NCI-H2196 treated with DMSO at 0.1 percent for 48 hours (cell line): Measurements from ENCODE around the gene C19orf81.

Source experiments
- DNase-seq: peaks from one replicate; lab custom pipeline; 2025; ENCODE audit not compliant: unreplicated experiment; lab: John Stamatoyannopoulos, UW

C19orf81 gene

DNA sequence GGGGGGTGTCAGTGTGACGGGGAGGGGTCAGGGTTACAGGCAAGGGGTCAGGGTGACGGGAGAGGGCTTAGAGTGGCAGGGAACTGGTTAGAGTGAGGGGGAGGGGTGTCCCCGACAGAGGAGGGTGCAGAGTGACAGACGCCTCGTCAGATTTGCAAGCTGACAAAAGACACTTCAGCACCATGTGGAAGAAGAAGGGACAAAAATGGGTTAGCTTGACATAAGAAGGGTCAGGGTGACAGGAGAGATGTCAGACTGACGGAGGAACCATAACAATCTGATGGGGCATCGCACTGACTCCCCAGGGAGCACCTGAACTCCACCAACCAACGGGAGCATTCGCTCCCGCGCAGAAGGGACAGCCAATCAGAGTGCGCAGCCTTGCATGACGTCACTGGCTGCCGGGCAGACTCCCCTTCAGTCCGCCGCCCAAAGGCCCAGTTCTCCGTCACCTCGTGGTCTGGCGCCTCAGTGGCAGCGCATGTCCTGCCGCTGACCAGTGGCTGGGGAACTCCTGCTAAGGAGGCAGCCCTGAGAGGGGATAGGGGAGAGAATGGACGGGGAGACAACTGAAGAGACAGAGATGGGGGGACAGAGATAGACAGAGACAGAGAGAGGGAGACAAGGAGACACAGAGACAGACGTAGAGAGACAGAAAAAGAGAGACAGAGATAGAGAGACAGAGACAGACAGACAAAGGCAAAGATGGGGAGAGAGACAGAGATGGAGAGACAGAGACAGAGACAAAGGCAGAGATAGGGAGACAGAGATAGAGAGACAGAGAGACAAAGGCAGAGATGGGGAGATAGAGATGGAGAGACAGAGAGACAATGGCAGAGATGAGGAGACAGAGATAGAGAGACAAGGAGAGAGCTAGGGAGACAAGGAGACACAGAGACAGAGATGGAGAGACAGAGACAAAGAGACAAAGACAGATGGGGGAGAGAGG lies 30.2 kb downstream of the C19orf81 start:
- DNase-seq = peak; percentile 79

DNA sequence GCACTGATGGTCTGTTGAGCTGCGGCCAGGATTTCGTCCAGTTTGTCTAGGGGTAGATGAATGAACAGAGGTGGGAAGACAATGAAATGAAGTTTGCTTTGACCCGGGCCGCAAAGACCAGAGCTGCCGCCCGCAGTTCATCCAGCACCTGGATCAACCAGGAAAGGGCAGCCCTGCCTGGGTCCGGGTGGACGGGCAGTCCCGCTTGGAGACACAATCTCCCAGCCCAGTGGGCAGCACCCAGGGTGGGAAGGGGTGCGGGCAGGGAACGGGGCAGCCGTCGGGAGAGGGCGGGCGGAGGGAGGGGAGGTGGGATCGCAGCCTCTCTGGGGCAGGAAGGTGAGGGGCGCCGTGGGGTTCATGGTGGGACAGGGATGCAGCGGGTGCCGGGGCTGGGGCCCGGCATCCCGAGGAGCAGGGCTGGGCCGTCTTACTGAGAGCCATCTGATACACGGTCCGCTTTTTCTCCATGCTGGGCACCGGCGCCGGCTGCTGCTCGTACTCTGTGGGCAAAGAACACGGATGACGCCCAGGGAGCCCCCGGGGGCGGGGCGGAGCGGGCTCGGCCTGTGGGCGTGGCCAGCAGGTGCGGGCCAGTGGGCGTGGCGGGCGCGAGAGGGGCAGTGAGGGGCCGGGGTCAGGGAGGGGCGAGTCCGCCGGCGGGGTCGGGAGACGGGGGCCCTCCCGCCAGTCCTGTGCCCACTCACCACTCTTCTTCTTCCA lies 37.2 kb downstream of the C19orf81 start:
- DNase-seq = no peak

DNA sequence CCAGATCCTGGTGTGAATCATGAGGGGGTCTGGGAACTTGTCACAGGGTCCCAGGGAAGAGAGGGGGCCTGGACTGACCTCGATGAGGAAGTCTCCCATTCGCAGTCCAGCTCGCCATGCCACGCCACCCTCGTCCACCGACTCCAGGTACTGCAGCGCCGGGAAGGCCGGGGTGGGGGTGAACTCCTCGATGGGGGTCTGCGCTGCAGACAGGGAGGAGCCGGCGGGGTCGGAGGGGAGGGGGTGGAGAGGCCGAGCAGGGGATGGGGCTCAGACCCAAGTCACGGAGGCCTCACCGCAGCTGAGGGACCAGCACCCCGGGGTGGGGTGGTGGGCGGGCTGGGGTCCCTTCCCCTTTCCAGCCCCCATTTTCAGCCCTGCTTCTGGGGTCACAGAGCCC lies 39.5 kb downstream of the C19orf81 start:
- no peak for DNase-seq

DNA sequence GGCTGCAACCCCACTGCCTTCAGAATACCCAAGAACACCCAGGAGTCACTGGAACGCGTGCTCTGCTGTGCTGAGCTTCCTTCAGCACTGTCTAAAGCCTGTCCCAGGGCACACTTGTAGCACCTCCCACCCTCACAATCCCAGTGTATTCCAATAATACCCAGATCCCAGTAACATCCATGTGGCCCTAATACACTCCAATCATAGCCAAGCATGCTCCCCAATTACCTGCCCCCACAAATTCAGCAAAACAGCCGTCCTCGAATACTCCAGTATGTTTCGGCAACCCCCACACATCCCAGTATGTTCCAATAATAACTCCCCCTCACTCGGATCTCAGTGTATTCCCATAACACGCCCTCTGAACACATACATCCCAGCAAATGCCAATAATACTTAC lies 41.2 kb downstream of the C19orf81 start:
- no peak for DNase-seq

DNA sequence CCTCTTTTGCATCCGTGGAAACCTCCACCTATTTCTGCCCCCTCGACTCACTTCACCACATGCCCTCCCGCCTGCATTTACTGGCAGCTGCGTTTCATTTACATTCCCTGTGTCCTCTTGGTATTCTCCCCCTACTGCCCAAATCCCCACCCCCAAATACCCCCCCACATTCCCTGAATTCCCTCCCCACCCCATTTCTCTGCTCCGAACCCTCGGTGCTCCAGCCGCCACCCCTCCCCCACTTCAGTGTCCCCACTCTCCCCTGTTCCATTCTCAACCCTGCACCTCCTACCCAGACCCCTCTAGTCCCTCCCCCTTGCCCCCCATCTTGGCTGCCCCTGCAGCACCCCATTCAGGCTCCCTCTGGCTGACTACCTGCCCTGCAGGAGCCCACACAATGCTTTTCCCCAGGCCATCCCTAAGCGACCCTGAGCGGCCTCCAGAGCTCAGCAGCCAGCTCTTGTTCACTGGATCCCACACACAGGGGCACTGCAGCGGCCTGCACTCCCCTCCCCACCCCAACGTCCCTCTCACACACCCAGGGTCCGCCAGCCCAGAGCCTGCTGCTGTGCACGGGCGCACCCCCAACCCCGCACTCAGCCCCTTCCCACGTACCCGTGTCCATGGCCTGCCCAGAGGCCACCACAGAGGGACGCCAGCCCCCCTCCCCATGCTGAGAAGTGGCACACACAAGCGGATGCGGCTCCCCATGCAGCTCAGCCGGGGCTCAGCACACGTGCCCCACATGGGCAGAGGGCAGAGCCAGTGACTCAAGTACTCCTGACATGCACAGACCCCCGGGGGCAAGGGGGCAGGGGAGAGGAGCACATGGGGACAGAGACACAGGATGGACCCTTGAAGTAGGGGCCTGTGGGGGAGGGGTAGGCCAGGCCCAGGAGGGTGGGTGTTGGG lies 44.1 kb downstream of the C19orf81 start:
- DNase-seq = no peak

DNA sequence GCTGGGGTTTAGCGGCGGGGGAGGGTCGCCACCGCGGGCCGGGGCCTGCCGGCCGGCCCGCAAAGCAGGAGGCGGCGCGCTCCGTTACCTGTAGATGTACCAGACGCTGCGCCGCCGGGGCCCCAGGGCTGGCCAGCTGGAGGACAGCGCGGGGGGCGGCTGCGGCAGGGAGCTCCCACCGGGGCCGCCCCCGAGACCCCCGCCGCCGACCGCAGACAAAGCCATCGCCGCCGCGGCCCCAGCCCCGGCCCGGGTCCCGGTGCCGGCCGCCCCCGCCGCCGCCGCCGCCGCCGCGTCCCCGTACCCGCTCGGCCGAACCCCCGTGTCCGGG lies 45.5 kb downstream of the C19orf81 start:
- no peak for DNase-seq

DNA sequence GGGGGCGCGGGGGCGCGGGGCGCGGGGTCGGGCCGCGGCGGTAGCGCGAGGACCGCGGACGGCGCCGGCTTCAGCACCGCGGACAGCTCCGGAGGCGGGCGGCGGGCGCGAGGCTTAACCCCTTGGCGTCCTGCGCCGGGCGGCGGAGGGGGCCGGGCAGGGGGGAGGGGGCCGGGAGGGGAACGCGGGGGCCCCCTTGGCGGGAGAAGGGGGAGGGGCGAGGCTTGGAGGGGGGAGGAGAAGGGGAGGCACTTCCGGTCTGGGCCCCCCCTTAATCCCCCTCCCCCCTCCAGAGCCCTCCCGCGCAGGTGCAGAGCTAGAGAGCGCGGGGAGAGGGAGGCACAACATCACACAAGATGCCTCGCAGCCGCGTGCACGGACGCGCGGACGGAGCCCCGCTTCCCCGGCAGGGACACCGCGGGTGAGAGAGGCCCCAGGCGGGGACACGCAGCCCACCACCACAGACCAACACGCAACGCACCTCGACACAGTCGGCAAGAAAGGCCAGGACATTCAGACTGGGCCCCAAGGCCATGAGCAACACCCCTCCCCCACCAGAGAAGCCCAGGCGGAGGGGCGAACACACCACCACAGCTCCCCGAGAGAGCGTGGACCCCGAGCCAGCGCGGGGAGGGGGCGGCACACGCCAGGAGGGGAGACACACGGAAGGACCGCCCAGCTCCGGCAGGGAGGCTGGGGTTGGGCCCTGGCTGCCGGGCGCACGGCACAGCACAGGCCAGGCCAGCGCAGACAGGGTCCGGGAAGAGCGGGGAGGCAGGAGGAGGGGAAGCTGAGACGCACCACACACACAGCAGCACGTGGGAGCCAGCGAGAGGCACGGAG lies 46.2 kb downstream of the C19orf81 start:
- peak; percentile 54 for DNase-seq

DNA sequence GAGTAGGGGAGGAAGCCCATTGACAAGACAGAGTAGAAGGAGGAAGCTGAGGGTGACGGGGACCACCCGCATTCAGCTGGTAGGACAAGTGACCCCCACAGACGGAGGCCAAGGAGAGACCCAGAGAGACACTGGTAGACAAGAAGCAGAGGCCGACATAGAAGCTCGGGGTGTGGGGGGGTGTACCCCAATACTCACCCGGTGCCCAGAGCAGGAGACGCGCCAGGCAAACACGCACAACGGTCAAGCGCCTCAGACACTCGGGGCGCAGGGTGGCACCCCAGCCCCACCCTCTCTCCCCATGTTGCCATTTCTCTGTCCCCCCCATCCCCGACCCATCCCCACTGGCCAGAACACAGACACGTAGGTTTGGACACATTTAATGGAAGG lies 46.8 kb downstream of the C19orf81 start:
- no peak for DNase-seq

DNA sequence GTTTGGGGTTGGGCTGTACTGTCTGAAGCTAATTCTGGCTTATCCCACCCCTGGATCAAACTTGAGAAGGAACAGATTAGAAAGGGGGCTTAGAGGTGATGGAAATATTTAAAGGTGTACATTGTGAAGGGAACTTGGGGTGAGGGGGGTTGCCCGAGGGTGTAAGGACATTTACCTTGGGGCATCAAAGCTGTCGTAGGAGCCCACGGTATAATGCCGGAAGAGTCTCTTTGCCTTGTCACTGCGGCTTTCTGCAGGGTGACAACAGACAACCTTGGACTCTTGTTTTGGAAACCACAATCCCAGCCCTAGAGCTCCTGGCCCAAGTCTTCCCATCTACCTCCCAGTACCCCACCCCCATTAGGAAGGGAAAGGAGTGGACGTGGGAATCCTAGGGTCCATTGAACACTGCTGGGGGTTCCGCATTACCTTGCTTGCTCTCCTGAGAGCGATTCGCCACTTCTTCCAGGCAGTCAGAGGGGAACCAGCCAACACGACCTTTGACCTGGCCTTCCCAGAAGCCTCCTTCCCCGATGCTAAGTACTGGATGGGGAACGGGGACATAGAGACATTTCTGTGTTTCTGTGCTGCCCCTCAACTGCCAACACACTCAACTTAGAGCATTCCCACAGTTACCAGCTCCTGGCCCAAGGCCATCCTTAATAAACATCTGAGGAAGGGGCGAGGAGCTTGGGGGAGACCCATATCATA lies 48.3 kb downstream of the C19orf81 start:
- DNase-seq = no peak

DNA sequence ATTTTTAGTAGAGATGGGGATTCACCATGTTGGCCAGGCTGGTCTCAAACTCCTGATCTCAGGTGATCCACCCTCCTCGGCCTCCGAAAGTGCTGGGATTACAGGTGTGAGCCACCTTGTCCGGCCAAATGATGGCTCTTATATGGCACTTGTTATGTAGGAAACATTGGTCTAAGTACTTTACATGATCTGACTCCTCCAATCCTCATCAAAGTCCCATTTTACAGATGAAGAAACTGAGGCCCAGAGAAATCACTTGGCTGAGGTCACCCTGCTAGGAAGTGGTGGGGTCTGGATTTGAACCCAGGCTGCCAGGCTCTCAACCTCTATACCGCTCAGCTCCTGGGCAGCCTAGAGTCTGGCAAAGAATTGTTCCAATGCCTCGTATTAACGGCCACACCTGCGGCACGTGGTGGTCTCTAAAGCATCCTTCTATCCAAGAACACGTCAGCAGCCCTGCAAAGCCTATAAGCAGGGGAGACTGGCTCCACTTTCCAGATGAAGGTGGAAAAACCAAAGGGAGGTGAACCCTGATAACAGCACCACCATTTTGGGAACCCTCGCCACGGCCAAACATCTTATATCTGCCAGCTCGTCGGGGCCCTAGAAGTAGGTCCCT lies 52.2 kb downstream of the C19orf81 start:
- DNase-seq = no peak

DNA sequence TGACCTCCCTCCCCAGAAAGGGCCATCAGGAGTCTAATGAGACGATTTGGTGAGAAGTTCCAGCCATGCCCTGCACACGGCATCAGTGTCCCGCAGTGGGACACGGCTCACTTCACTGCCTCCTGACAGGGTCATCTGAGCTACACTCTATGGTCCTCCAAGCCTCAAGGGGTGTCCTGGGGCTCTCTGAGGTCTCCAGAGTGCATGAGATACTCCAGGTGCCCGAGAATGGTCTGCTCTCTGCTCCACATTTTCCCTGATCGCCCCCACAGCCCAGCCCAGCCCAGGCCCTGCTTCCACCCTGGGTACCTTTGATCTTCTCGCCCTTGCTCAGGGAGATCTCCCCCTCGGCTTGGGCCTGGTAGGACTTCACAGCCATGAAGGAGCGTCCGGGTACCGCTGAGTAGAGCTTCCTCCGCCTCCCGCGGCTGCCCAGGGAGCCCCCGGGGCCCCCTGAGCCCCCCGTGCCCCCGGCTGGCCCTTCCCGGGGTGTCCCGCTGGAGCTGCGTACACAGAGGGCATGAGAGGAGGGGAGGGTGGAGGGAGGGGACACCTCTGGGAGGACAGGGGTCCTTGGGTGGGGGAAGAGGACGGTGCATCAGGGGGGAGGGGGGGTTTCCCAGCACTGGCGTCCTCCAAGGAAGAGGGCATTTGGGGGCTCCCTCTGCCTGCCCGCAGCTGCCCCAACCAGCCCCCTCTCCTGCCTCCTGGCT lies 53.1 kb downstream of the C19orf81 start:
- no peak for DNase-seq

DNA sequence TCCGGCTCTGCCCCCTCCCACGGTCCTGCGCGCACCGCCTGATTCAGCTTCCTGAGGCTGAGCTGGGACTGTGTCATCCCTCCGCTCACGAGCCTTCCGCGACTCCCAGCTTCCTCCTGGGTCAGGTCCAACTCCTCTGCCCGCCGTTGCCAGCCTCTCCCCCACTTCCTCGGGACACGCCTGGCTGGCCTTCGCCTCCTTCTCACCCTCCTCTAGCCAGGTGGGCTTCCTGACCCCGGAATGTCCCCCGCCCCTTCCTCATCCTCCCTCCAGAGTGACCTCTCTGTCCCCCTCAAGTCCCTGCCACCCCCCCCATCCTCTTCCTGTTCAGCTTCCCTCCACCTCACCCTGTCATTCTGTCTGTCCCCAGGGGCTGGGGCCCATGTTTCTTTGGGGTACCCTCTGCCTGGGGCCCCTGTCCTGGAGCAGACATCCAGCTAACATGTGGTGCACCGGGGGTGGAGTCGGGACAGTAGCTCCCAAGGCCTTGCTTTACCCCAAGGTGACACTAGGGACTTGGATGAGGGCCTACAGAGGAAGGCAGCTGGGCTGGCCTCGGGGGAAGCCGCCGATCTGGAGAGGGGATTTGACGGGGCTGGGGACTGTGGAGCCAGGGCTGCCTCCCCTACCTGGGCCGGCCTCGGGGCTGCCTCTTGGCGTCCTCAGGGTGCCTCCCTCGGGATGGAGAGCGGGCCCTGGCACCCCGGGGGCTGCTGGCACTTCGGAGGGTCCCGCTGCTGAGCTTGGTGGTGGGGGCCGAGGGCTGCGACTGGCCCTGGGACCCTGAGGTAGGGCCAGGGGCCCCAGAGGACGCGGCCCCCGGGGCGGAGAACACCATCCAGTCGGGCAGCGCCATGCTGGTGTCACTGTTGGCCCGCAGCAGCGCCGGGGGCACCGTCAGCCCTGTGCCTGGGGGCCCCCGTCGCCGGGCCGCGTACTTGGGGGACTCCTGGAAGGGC lies 53.9 kb downstream of the C19orf81 start:
- no peak for DNase-seq

DNA sequence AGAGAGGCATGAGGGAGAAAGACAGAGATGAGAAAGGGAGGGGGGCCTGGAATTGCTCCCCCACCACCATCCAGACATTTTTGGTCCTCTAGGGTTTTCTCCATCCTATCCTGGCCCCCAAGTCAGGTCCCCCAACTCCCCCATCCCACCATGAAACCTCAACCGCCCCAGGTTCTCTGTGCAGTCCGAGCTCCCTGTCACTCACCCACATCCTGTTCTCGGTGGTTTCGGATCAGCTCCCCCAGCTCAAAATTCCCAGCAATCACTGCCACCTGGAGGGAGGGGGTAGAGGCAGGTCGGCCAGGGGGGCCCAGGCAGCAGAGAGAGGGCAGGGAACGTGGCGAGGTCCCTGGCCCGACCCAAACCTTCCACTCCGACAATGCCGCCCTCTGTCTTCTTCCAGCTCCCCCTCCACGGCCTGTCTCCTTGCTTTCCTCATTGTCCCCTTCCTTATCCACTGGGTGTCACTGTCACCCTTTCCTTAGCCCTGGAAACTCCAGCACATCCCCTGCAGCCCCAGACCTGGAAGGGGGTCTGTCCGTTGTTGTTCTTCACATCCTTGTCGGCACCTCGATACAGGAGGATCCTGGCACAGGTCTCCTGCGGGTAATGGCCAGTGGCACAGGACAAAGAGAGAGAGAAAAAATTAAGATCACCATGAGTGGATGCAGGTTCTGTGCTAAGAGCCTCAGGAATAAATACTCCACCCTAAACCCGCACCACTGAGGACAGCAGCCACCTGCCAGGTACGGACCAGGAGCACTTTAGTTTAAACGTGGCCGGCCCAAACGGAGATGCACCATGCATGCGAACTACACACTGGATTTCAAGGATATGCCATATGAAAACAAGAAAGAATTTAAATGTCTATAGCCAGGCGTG lies 54.9 kb downstream of the C19orf81 start:
- DNase-seq = no peak

DNA sequence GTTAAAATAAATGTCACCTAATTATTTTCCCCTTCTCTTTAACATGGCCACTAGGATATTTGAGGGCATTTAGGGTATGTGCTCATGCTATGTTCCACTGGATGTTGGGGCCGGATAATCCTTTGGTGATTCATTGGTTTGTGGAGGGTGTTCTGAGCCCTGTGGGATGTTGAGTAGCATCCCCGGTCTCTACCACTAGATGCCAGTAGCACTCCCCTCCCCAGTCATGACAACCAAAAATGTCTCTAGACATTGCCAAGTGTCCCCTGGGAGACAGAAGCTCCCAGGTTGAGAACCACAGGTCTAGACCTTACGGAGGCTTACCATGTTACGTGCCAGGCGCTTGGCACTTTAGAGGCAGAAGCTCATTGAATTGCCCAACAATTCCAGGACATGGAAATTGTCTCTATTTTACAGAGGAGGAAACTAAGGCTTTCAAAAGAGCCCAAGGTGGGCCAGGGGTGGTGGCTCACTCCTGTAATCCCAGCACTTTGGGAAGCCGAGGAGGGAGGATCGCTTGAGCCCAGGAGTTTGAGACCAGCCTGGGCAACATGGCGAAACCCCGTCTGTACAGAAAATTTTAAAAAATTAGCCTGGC lies 56.3 kb downstream of the C19orf81 start:
- peak; percentile 39 for DNase-seq

DNA sequence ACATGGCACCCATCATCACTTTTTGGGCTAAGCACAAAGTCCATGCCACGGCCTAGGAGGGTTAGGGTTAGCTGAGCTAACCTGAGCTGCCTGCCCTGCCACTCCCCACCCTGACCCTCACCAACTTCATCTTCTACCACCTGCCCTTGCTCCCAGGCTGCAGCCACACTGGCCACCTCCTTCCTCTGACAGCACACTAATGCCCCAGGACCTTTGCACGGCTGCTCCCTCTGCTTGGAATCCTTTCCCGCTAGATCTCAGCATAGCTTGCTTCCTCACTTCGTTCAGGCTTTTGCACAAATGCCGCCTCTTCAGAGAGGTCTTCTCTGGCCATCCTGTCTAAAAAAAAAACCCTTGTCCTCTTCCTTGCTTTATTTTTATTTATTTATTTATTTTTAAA lies 57.1 kb downstream of the C19orf81 start:
- DNase-seq = no peak

DNA sequence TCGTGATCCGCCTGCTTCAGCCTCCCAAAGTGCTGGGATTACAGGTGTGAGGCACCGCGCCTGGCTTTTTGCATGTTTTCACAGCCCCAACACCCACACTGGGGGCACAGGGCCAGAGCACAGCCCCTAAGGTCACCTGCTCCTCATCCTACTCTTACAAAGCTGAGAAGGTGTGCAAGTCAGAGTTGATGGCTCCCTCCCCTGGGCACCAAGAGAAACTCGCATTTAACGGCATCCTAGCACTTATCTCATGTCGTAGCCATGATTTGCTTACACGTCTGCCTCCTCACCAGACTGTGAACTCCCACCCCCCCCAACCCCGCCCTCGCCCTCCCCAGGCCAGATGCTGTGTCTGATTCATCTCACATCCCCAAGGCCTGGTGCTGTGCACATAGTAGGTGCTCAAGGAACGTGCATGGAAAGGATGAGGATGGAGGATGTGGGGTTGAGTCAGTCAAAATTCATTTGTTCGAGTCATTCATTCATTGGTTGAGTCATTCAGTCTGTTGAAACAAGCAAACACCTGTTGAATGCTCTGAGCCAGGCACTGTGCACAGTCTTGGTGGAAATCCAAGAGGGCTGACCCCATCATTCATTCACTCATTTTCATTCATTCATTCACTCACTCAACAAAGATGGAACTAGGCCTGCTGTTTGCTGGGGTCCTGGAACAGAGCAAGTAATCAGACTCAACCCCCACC lies 59.1 kb downstream of the C19orf81 start:
- no peak for DNase-seq
